PFSK-1 (cell line): ENCODE measurements around the gene DGKG.

Experiments
- FOXP2 ChIP-seq: optimal IDR thresholded peaks from 2 replicates; pipeline ENCODE3; 2011; ENCODE audit warnings: borderline replicate concordance, control low read depth, inconsistent platforms; ENCODE audit not compliant: insufficient read depth; ENCODE audit errors: extremely low read length, extremely low read depth
- POLR2AphosphoS5 ChIP-seq: IDR thresholded peaks from 2 replicates; pipeline ENCODE4 v1.6.1; 2012; ENCODE audit warnings: low read depth, mild to moderate bottlenecking, control low read depth, low read length, moderate library complexity
- REST ChIP-seq, 2 experiments: IDR thresholded peaks; 2 replicates each; pipeline versions ENCODE4 v1.6.1 to v1.8.0; 2011 to 2012; ENCODE audit warnings: low read depth in 2 of 2, low read length in 2 of 2, control low read depth in 1 of 2, inconsistent platforms in 1 of 2, mild to moderate bottlenecking in 1 of 2, moderate library complexity in 1 of 2; ENCODE audit not compliant: insufficient read depth in 1 of 2
- SIN3A ChIP-seq: IDR thresholded peaks from 2 replicates; pipeline ENCODE4 v1.6.1; 2012; ENCODE audit warnings: mild to moderate bottlenecking, low read length, moderate library complexity, borderline replicate concordance; ENCODE audit not compliant: insufficient read depth
- TAF1 ChIP-seq: IDR thresholded peaks from 2 replicates; pipeline ENCODE4 v1.6.1; 2012; ENCODE audit warnings: low read length, control low read depth, borderline replicate concordance; ENCODE audit not compliant: insufficient read depth

DNA sequence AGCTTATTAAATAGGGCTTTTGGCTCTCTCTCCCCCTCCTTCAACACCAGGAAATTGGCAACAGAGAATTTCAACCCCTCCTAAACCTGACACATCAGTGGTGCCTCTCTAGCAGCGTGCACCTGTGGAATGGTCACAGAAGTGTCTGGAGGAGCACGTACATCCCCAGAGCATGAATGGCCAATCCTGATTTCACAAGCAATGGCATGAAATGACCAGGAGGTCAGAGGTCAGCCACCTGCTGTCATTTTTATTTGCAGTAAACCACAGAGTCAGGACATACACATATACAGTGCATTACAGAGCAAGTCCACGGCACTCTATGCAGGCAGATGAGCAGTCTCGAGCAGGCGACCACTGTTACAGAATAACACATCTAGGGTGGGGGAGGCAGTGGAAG, 228.1 kb downstream of the DGKG start:
- no peak for TF ChIP-seq POLR2AphosphoS5
- no peak for TF ChIP-seq TAF1
- no peak for TF ChIP-seq REST (IDR thresholded peaks at IDR 0.05; ENCODE audit: insufficient read depth in 1 of 2, low read depth in 2 of 2, low read length in 2 of 2)
- TF ChIP-seq SIN3A = no peak
- no peak for TF ChIP-seq FOXP2
